ENCODE results near the gene MAPKAPK5.

DNA sequence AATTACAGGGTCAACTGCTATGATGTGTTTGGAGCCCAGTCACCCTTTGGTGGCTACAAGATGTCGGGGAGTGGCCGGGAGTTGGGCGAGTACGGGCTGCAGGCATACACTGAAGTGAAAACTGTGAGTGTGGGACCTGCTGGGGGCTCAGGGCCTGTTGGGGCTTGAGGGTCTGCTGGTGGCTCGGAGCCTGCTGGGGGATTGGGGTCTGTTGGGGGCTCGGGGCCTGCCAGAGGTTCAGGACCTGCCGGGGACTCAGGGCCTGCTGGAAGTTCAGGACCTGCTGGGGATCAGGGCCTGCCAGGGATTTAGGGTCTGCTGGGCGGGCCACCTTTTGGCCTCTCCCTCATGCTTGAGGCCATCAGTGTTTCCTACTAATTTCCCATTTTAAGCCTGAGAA is 38.2 kb upstream of the MAPKAPK5 start:
- TF ChIP-seq, protein P1, sequence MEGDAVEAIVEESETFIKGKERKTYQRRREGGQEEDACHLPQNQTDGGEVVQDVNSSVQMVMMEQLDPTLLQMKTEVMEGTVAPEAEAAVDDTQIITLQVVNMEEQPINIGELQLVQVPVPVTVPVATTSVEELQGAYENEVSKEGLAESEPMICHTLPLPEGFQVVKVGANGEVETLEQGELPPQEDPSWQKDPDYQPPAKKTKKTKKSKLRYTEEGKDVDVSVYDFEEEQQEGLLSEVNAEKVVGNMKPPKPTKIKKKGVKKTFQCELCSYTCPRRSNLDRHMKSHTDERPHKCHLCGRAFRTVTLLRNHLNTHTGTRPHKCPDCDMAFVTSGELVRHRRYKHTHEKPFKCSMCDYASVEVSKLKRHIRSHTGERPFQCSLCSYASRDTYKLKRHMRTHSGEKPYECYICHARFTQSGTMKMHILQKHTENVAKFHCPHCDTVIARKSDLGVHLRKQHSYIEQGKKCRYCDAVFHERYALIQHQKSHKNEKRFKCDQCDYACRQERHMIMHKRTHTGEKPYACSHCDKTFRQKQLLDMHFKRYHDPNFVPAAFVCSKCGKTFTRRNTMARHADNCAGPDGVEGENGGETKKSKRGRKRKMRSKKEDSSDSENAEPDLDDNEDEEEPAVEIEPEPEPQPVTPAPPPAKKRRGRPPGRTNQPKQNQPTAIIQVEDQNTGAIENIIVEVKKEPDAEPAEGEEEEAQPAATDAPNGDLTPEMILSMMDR (IDR thresholded peaks at IDR 0.05), result no peak
- no peak for TF ChIP-seq POLR2A (IDR thresholded peaks at IDR 0.05)

Data from uterus (tissue), 2 donors.